HG02571 (cell line): ENCODE data around the gene ADGRL3.
"Not testable (repeated sequence)": the region's sequence is repeated elsewhere in the genome, so short reads cannot be mapped to it uniquely, and the experiment has no call there.

Source experiments
- ATAC-seq: cut with Tn5 transposase; IDR thresholded peaks from one replicate; pipeline ENCODE4 v1.9.1; 2021; ENCODE audit warnings: mild to moderate bottlenecking, moderate library complexity; ENCODE audit not compliant: unreplicated experiment

The ADGRL3 gene

DNA sequence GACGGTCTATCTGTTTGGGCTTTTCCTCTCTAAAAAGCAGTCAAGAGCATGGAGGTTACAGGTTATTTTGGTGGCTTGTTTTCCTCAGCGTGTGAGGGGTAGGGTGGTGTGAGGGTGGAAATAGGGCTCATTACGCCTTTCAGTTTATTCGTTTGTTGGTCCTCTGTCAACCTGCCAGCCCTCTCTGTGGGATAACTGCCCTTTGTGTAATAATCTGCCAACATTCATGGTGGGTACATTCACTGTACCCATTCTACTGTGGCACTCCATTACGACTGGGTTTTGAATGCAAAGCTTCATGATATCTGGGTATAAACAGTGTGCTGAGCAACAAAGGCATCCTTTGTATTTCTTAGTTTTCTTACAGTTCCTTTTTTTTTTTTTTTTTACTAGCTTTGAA lies 136.4 kb downstream of the ADGRL3 start:
- no peak for ATAC-seq

DNA sequence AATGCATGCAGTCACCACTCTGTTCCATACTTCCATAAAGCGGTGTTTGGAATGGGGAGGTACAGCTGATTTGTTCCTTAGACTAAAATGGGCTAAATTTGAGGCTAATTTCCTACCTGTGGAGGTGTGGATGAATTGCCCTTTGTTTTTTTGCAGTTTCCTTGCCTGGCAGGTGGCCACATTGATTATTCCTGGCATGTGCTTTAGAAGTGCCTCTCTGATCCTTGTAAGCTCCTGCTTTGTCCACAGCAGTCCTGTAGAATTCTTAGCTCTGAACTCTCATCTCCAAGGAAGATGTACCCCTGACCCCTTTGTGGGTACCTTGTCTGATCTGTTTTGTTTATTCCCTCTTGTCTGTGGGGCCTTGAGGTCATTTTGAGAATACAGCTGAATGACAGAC lies 136.8 kb downstream of the ADGRL3 start:
- no peak for ATAC-seq

DNA sequence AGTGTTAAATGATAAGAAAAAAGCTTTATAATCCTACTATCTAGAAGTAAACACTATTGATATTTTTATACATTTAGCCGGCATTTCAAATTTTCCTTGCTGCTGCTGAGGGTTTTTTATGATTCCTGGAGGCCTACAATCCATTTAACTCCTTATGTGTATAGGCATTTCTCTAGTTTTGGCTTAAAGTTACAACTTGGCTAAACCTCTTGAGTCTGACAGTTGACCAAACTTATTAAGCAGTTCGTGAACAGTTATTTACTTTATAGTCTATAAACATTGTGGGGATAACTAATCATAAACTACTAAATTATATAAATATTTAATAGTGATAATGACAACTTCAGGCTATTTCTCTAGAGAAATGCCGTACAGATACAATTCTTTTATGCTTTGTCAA lies 141.9 kb downstream of the ADGRL3 start:
- ATAC-seq = no peak

DNA sequence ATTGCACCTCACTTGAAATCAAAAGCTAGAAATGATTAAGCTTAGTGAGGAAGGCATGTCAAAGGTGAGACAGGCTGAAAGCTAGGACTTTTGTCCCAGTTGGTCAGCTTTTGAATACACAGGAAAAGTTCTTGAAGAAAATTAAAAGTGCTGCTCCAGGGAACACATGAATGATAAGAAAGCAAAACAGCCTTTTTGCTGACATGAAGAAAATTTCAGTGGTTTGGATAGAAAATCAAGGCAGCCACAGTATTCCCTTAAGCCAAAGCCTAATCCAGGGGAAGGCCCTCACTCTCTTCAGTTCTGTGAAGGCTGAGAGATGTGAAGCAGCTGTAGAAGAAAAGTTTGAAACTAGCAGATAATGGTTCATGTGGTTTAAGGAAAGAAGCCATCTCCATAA lies 150.8 kb downstream of the ADGRL3 start:
- ATAC-seq = no peak

DNA sequence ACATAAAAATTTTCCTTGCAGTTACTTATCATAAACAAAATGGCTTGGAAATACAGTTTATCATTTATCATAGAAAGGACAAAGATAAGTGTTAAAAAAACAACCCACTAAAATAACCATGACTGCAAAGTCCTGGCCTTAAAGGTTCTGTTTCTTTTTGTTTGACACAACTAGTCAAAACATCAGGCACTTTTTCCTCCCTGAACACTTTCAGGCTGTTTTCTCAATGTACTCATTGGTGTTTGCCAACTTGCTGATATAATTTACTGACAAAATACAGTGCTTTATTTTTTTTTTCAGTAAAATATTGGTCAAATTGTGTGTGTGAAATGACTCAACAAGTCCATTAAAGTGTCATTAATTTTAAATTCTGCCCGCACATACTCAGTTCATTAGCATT lies 156.6 kb downstream of the ADGRL3 start:
- ATAC-seq = no peak

DNA sequence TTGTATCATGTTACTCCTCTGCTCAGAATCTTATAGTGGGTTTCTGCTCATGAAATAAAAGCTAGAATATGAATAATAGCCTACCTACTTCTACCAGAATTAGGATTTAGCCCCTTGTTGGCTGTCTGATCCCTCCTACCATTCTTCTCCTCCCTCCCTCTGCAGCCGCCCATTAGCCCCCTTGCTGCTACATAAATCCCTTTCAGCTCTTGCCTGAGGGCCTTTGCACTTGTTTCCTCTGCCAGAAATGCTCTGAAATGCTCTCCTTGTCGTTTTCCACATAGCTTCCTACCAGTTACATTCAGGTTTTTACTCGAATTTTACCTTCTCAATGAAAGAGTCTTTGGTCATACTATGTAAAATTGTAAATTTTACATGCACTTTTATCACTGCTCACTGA lies 159.2 kb downstream of the ADGRL3 start:
- ATAC-seq = no peak

DNA sequence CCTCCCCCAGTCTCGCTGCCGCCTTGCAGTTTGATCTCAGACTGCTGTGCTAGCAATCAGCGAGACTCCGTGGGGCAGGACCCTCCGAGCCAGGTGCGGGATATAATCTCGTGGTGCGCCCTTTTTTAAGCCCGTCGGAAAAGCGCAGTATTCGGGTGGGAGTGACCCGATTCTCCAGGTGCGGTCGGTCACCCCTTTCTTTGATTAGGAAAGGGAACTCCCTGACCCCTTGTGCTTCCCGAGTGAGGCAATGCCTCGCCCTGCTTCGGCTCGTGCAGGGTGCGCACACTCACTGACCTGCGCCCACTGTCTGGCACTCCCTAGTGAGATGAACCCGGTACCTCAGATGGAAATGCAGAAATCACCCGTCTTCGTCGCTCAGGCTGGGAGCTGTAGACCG lies 172.7 kb downstream of the ADGRL3 start:
- not testable (repeated sequence) for ATAC-seq

DNA sequence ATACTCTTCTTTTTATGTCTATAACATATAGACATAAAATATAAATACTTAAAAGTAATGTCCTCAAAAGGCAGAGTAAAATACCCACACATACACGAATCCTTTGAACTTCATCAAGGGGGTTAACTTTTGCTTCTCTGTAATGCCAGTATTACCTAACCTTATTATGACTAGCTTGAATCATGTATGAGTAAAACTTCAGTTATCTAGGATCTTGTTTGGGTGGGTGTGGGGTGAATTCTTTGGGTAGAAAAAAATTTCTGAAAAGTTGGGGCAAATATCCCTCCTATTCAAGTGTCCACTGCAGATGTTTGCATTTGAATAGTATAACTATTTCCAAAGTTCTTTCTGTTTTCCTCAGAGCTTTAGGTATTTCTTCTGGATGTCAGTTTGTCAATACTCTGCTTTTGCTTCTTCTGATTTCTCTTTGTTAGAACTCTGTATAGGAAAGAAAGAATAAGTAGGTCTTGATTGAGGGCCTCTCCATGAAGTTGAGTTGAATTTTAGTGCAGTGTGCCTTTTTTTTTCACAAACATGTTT lies 173.8 kb downstream of the ADGRL3 start:
- ATAC-seq = no peak

DNA sequence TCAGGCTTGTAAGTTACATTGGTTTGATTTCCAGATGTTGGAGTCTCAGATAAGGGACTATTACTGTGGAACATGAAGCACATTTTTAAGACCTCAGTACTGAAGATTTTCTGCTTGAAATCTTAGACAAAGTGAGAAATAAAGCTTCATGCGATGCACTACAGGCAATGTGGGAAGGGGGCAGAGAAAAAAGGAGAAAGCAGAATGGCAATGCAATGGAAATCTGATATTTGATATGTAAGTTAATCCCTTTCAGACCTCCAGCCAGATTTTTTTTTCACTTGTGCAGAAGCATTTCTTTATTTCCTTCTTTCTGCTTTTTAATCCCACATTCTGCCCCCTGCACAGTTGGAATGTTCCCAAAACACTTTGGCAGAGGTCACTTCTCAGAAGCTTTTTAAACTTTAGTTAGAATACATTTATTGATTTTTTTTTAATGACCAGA lies 174.3 kb downstream of the ADGRL3 start:
- no peak for ATAC-seq

DNA sequence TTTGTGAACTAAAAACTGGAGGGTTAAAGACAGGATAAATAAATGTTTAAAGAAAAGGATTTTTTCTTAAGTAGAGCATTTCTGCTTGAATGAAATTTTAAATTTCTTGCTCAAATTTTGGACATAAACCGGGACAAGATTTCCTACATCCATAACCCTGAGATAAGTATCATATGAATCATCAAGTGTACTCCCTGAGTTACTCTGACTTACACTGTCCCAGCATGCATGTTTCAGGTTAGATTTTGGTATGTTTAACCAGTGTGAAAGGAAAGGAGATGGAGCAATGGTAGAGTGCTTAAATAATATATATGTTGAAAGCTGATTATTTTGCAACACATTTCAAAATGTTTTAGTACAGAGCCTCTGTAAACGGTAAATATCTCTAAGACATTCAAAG lies 175.2 kb downstream of the ADGRL3 start:
- ATAC-seq = no peak

DNA sequence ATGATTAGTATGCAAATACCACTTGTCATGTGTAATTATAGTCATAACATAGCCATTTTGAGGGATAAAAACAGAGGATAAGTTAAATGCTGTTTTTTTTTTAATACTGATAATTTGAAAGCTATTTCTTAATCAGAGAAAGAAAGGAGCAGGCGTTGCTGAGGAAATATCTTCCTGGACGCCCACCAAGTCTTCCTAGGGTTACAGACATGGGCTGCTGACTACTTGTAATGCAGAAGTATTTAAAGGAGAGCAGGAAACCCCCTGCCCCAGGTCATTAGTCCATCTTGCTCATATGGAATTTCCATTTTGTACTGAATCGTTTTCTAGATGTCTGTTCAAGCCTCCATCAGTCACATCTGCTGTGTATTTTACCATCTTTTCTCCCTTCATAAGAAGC lies 176.2 kb downstream of the ADGRL3 start:
- no peak for ATAC-seq

DNA sequence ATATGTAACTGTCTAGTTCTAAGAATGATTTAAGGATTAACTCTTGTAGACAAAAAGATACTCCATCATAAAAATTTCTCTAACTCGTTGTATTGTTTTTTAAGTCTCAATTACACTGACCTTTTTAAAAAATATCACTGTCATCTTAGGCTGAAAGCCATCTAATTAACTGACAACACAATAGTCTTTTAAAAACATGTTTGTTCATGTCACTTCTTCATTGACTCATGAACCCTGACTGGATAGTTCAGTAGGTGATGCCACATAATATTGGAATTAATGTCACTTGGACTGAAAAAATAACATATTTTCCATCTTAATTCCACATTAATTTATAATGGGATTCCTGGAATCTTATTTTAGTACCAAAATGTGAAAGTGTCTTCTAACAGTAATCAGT lies 179.3 kb downstream of the ADGRL3 start:
- ATAC-seq = no peak

DNA sequence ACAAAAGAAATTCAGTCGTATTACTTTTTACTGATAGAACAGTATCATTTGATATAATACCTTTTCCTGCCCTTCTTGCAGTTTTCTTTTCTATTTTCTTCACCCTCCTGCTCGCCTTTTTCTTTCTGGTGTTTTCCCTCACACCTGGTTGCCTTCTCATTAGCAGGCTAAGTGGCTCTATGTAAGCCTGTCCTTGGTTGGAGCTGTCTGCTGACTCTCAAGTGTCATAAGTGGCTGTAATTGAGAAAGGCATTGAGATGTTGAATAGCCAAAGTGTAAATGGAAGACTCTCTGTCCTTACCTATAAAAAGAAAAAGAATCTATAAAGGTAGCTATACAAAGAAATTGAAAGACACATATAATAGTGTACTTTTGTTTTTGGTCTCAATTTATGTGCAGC lies 180.7 kb downstream of the ADGRL3 start:
- ATAC-seq = no peak

DNA sequence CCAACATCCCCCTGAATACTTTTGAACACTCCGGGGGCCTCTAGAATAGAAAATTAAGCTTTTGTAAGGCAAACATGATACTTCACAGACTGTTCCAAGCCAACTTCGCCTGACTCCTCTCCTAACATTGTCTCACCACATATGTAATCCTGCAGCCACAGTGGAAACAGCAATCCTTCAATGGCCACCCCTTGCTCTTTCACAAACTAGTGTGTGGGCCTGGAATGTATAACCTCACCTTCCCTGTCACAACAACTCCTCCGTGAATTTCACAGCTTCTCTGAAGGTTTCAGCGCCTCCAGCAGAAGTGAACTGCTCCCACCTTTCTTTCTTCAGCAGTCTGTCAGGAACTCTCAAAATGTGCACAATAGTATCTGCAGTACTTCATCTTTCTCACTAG lies 185.1 kb downstream of the ADGRL3 start:
- no peak for ATAC-seq

DNA sequence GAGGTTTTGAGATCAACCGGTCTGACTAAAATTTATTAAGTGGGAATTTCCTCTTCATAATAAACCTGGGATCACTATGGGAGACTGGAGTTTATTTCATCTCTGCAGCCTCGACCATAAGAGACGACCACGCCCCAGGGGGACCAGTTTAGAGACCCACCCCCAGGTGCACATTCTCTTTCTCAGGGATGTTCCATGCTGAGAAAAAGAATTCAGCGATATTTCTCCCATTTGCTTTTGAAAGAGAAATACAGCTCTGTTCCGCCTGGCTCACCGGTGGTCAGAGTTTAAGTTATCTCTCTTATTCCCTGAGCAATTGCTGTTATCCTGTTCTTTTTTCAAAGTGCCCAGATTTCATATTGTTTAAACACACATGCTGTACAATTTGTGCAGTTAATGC lies 187.2 kb downstream of the ADGRL3 start:
- not testable (repeated sequence) for ATAC-seq

DNA sequence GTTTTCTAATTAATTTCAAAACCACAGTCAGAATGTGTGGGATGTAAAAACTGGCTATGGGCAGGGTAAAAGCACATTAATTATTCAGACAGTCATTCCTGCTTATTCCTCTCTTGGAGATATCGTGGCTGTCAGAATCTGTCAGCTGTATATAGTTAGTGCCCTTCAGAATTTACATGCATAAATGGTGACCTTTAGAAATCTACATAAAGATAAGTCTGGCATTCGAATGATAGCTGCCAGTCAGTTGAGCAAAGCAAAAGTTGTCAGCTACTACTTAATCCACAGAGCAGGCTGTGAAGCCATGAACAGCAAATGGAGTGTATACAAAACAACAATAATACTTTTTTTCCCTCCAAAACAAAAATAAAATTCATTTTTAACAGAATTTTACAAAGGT lies 189.5 kb downstream of the ADGRL3 start:
- no peak for ATAC-seq

DNA sequence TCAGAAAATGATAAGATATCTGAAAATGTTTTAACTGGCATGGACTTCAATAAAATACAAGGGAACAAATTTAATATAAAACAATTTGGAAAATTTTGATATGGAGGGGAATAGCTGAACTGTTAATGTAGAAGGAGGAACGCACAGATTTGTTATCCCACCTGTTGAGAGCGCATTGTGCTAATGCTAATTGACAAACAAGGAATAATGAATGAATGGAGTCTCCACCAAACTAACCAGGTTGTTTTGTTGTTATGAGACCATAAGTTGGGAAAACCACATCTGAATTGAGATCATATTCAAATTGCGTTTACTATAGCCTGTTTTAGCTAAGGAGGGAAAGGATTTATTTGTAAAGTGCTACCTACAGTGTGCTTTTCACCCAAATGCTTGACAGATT lies 195.6 kb downstream of the ADGRL3 start:
- ATAC-seq = no peak

DNA sequence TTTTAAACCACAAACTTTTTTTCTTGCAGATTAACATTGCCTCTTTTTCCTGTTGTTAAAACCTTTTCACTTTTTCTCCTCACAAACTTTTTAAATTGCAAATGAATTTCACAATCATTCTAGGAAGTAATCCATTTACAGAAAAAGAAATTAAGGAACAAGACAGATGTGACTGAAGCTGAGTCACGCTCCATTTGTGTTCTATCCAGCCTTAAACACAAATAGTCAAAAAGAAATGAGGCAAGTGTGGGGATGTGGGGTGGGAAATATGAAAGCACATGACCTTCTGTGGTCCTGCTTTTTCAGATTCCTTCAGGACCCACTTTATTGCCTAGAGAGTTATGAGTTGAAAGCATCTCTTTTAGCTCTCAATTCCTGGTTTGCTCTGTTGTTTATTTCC lies 197.0 kb downstream of the ADGRL3 start:
- ATAC-seq = no peak

DNA sequence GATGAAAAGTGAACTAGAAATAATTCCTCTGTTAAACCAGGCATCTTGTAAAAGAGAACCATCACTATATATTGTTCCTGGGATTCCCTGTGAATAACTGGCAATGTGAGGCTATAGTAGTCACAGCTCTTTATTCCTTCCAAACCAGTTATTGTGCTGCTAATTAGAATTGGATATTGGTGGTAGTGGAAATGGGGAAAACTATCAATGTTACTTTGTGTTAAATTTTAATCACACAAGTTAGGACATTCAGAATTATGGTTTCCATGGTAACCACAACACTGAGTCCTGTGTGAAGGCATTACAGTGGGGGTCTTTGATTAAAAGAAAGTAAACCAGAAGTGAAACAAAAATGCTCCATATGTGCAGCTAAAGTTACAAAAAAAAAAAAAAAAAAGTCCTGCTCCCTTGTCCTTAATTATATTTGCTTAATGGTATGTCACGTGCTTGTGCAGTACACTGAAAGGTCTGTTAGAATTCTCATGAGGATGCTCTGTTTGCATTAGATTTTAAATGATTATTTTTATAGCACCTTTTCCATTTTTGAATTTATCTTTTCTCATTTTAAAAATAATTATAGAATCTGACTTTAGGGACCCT lies 200.4 kb downstream of the ADGRL3 start:
- ATAC-seq = no peak

DNA sequence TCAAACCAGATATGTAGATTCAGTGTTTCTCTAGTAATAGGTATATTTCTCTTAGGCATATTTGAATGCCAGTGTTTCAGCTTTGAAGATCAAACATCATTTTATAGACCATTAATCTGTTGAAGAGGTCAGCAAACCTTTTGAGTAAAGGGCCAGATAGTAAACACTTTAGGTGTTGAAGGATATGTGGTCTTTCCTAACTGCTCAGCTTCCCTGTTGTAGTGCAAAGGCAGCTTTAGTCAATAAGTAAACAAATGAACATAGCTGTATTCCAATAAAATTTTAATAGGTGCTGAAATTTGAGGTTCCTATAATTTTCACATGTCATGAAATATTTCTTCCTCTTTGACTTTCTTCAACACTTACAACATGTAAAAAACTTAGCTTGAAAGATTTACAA lies 201.6 kb downstream of the ADGRL3 start:
- ATAC-seq = no peak

DNA sequence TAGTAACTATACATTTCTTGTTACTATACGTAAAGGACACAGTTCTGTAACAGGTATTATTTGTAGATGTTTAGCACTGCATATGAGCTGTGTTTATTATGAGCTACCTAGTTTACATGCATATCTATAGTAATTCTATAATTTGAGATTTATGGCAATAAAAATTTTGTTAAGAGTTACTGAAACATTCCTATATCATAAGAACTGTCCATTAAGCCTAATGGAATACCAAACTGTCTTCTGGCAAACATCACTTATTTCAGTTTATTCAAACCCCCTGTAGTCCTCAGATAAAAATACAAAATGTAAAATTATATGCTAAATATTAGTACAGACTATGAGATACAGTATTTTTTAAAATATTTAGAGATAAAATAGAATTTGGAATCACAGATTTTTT lies 205.2 kb downstream of the ADGRL3 start:
- no peak for ATAC-seq

DNA sequence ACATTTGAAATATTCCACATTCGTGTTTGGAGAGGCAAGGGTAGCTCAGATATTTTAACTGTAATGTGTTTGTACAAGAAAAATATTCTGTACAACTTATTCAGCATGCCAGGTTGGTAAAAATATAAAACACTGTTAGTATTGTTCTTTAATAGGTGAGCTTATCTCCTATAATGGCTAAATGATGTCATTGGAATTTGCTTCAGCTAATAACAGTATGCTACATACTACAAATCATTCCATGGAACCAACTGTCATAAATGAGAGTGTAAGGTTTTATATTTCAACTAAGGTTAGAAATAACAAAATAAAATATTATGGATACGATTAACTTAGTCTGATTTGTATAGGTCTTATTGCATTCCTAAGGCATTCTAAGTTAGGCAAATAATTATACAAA lies 206.6 kb downstream of the ADGRL3 start:
- no peak for ATAC-seq
